MM.1S (cell line): ENCODE data around the gene RABL6.

Experiments
- CTCF ChIP-seq: fragments of 300-600 bp; sonication (generic); IDR thresholded peaks from 2 replicates; pipeline ENCODE4 v1.5.1; 2016; ENCODE audit warnings: antibody characterized with exemption, low read length, mixed read lengths
- EZH2 ChIP-seq: fragments of 300-600 bp; sonication (generic); optimal IDR thresholded peaks from 2 replicates; pipeline ENCODE3; 2017; ENCODE audit warnings: low read depth, mild to moderate bottlenecking, antibody characterized with exemption, low read length, mixed read lengths
- EZH2phosphoT487 ChIP-seq: fragments of 300-600 bp; sonication (generic); IDR thresholded peaks from 2 replicates; pipeline ENCODE4 v1.6.1; 2018; ENCODE audit warnings: antibody characterized with exemption, low read length

- TF ChIP-seq CTCF (no peak), EZH2 (no peak), EZH2phosphoT487 (no peak)
These were observed 33.2 kb upstream of the RABL6 start for GRCh38 chr9:136774416-136775045.
